ENCODE results near the gene TCEAL3.
"Not testable (repeated sequence)": the region's sequence is repeated elsewhere in the genome, so short reads cannot be mapped to it uniquely, and the experiment has no call there.

TCEAL3 gene

GRCh38 chrX:103637604-103638338 is 30.0 kb downstream of the TCEAL3 start:
- Histone ChIP-seq H2BK15ac (replicated peaks; ENCODE audit: low read depth) (no peak overlapping the region), H3K27ac (ENCODE audit: low read depth, low read length) (no peak overlapping the region), H2BK5ac (ENCODE audit: low read length) (no peak overlapping the region), H3K9ac (ENCODE audit: low read length) (no peak overlapping the region), H3K4me2 (ENCODE audit: low read length) (no peak overlapping the region), H3K79me2 (ENCODE audit: control insufficient read depth, insufficient read depth, low read length) (no peaks in the 10 kb centered on the region), H3K36me3 (ENCODE audit: control insufficient read depth, insufficient read depth, low read length) (no peaks in the 10 kb centered on the region), H3K79me1 (ENCODE audit: low read length) (no peaks in the 10 kb centered on the region), H3K23ac (ENCODE audit: low read length) (no peak overlapping the region), H3K4me1 (ENCODE audit: control insufficient read depth, low read depth, low read length) (no peaks in the 10 kb centered on the region), H4K5ac (ENCODE audit: low read length) (no peak overlapping the region), H2AK5ac (ENCODE audit: low read length) (no peak overlapping the region), H3K27me3 (ENCODE audit: insufficient read depth, low read length, poor library complexity) (no peaks in the 10 kb centered on the region), H3K4me3 (ENCODE audit: low read length) (no peak overlapping the region), H3K18ac (ENCODE audit: low read length) (no peak overlapping the region), H3K56ac (ENCODE audit: low read length) (no peak overlapping the region), H3K4ac (ENCODE audit: low read depth, low read length) (no peak overlapping the region), H2BK120ac (ENCODE audit: low read depth, low read length) (no peak overlapping the region), H4K8ac (ENCODE audit: low read depth, low read length) (no peak overlapping the region)
- no peak for DNase-seq
- WGBS (ENCODE audit: extremely low coverage, insufficient coverage, low lambda C conversion rate), result no CpG with 5 or more reads among the region's 2 CpGs

DNA sequence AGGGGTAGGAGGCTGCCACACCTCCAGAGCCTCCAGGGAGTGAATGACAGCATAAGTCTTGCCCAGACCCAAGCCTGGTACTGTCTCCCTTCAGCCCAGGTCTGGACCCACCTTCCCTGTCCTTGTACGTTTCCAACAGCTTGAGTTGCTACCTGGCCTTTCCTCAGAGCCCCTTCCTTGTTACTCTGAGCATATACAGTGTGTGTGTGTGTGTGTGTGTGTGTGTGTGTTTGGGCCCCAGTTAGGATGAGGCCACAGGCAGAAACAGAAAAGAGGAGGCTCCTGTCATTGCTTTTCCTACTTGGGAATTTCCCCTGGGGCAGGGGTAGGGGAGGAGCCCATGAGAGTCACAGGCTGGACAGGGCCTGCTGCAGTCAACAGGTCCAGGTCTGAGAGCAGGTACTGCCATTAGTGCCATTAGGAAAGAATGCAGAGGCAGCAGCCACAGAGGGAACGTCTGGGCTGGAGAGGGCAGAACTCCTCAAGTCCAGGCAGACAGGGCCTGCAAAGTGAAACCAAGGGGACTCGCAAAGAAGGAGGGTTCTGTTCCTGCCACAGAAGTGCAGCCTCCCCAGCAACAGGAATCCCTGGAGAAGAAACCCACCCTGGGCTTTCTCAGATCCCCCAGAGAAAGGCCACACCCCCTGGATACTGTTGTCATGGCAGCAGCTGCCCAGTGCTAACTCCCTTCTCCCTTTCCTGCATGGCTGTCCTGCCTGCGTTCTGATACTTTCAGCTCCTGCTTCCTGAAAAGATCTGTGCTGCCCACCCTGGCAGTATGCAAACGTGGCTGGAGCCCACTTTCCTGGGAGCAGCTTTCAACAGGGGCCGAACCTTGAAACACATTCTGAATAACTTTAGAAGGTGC is 30.9 kb downstream of the TCEAL3 start:
- not testable (repeated sequence) for H3K4me3 ChIP-seq (ENCODE audit: low read length); H3K27ac ChIP-seq (ENCODE audit: low read depth, low read length)
- DNase-seq, result peak; percentile 54

GRCh38 chrX:103640401-103641155 is 32.8 kb downstream of the TCEAL3 start:
- no peaks in the 10 kb centered on the region for H3K79me1 ChIP-seq (ENCODE audit: low read length)
- no peak overlapping the region for H3K4ac ChIP-seq (ENCODE audit: low read depth, low read length)
- H4K5ac ChIP-seq (ENCODE audit: low read length), result no peak overlapping the region
- H3K4me1 ChIP-seq (ENCODE audit: control insufficient read depth, low read depth, low read length), result no peaks in the 10 kb centered on the region
- no peak overlapping the region for H3K18ac ChIP-seq (ENCODE audit: low read length)
- H2BK5ac ChIP-seq (ENCODE audit: low read length), result no peak overlapping the region
- H4K8ac ChIP-seq (ENCODE audit: low read depth, low read length), result no peak overlapping the region
- no peak overlapping the region for H2AK5ac ChIP-seq (ENCODE audit: low read length)
- DNase-seq, result no peak
- no peak overlapping the region for H2BK120ac ChIP-seq (ENCODE audit: low read depth, low read length)
- H3K56ac ChIP-seq (ENCODE audit: low read length), result no peak overlapping the region
- no peak overlapping the region for H3K27ac ChIP-seq (ENCODE audit: low read depth, low read length)
- no peak overlapping the region for H3K4me3 ChIP-seq (ENCODE audit: low read length)
- no peaks in the 10 kb centered on the region for H3K79me2 ChIP-seq (ENCODE audit: control insufficient read depth, insufficient read depth, low read length)
- H3K4me2 ChIP-seq (ENCODE audit: low read length), result no peak overlapping the region
- no peak overlapping the region for H2BK15ac ChIP-seq (replicated peaks; ENCODE audit: low read depth)
- no peak overlapping the region for H3K23ac ChIP-seq (ENCODE audit: low read length)
- no CpG with 5 or more reads among the region's 4 CpGs for WGBS (ENCODE audit: extremely low coverage, insufficient coverage, low lambda C conversion rate)
- no peaks in the 10 kb centered on the region for H3K36me3 ChIP-seq (ENCODE audit: control insufficient read depth, insufficient read depth, low read length)
- H3K9ac ChIP-seq (ENCODE audit: low read length), result no peak overlapping the region
- no peaks in the 10 kb centered on the region for H3K27me3 ChIP-seq (ENCODE audit: insufficient read depth, low read length, poor library complexity)

More for the DNA sequence above, 30.9 kb downstream of the TCEAL3 start:
- H3K4me1 ChIP-seq (ENCODE audit: control insufficient read depth, low read depth, low read length); H2BK15ac ChIP-seq (replicated peaks; ENCODE audit: low read depth); H4K8ac ChIP-seq (ENCODE audit: low read depth, low read length); H3K79me2 ChIP-seq (ENCODE audit: control insufficient read depth, insufficient read depth, low read length); H2BK5ac ChIP-seq (ENCODE audit: low read length); H2BK120ac ChIP-seq (ENCODE audit: low read depth, low read length); H4K5ac ChIP-seq (ENCODE audit: low read length); H3K4ac ChIP-seq (ENCODE audit: low read depth, low read length); H3K79me1 ChIP-seq (ENCODE audit: low read length); H3K9ac ChIP-seq (ENCODE audit: low read length); H3K23ac ChIP-seq (ENCODE audit: low read length); H3K56ac ChIP-seq (ENCODE audit: low read length); H3K36me3 ChIP-seq (ENCODE audit: control insufficient read depth, insufficient read depth, low read length); H2AK5ac ChIP-seq (ENCODE audit: low read length); H3K18ac ChIP-seq (ENCODE audit: low read length); H3K27me3 ChIP-seq (ENCODE audit: insufficient read depth, low read length, poor library complexity); H3K4me2 ChIP-seq (ENCODE audit: low read length): not testable (repeated sequence)
- WGBS (ENCODE audit: extremely low coverage, insufficient coverage, low lambda C conversion rate), result no CpG with 5 or more reads among the region's 6 CpGs

DNA sequence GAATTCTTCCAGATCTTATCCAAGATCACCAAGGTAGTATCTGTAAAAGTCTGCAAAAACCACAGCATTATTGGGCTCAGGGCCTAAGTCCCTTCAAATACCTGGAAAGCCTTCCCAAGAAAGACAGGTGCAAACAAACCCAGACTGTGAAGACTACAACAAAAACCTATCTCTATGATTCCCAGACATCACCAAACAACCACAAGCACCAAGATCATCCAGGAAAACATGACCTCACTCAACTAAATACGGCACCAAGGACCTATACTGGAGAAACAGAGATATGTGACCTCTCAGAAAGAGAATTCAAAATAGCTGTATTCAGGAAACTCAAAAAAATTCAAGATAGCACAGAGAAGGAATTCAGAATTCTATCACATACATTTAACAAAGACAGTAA is 36.4 kb downstream of the TCEAL3 start:
- Histone ChIP-seq H2AK5ac (ENCODE audit: low read length) (no peak overlapping the region), H3K4me2 (ENCODE audit: low read length) (no peak overlapping the region), H3K23ac (ENCODE audit: low read length) (no peak overlapping the region), H4K5ac (ENCODE audit: low read length) (no peak overlapping the region), H4K8ac (ENCODE audit: low read depth, low read length) (no peak overlapping the region), H3K56ac (ENCODE audit: low read length) (no peak overlapping the region), H3K27me3 (ENCODE audit: insufficient read depth, low read length, poor library complexity) (no peaks in the 10 kb centered on the region), H3K27ac (ENCODE audit: low read depth, low read length) (no peak overlapping the region), H2BK15ac (replicated peaks; ENCODE audit: low read depth) (no peak overlapping the region), H3K4ac (ENCODE audit: low read depth, low read length) (no peak overlapping the region), H2BK5ac (ENCODE audit: low read length) (no peak overlapping the region), H3K79me2 (ENCODE audit: control insufficient read depth, insufficient read depth, low read length) (no peaks in the 10 kb centered on the region), H3K18ac (ENCODE audit: low read length) (no peak overlapping the region), H3K4me1 (ENCODE audit: control insufficient read depth, low read depth, low read length) (no peaks in the 10 kb centered on the region), H3K9ac (ENCODE audit: low read length) (no peak overlapping the region), H3K4me3 (ENCODE audit: low read length) (no peak overlapping the region), H3K36me3 (ENCODE audit: control insufficient read depth, insufficient read depth, low read length) (no peaks in the 10 kb centered on the region), H2BK120ac (ENCODE audit: low read depth, low read length) (no peak overlapping the region), H3K79me1 (ENCODE audit: low read length) (no peaks in the 10 kb centered on the region)
- WGBS (ENCODE audit: extremely low coverage, insufficient coverage, low lambda C conversion rate), result no CpG with 5 or more reads among the region's 1 CpG
- no peak for DNase-seq

DNA sequence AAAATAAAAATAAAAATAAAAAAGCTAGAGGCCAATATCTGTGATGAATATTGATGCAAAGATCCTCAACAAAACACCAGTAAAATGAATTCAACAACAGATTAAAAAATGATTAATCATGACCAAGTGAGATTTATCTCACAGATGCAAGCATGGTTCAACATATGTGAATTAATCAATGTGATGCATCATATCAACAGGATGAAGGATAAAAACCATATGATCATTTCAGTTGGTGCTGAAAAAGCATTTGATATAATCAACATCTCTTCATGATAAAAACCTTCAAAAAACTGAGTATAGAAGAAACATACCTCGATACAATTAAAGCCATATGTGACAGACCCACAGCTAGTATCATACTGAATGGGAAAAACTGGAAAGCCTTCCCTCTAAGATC is 39.9 kb downstream of the TCEAL3 start:
- no CpG with 5 or more reads among the region's 1 CpG for WGBS (ENCODE audit: extremely low coverage, insufficient coverage, low lambda C conversion rate)
- Histone ChIP-seq H3K9ac (ENCODE audit: low read length) (no peak overlapping the region), H3K4me2 (ENCODE audit: low read length) (no peak overlapping the region), H3K18ac (ENCODE audit: low read length) (no peak overlapping the region), H3K27ac (ENCODE audit: low read depth, low read length) (no peak overlapping the region), H3K56ac (ENCODE audit: low read length) (no peak overlapping the region), H2AK5ac (ENCODE audit: low read length) (no peak overlapping the region), H2BK120ac (ENCODE audit: low read depth, low read length) (no peak overlapping the region), H3K23ac (ENCODE audit: low read length) (no peak overlapping the region), H4K5ac (ENCODE audit: low read length) (no peak overlapping the region), H2BK15ac (replicated peaks; ENCODE audit: low read depth) (no peak overlapping the region), H2BK5ac (ENCODE audit: low read length) (no peak overlapping the region), H3K79me1 (ENCODE audit: low read length) (no peaks in the 10 kb centered on the region), H3K4me3 (ENCODE audit: low read length) (no peak overlapping the region), H3K36me3 (ENCODE audit: control insufficient read depth, insufficient read depth, low read length) (no peaks in the 10 kb centered on the region), H3K79me2 (ENCODE audit: control insufficient read depth, insufficient read depth, low read length) (no peaks in the 10 kb centered on the region), H3K27me3 (ENCODE audit: insufficient read depth, low read length, poor library complexity) (no peaks in the 10 kb centered on the region), H4K8ac (ENCODE audit: low read depth, low read length) (no peak overlapping the region), H3K4ac (ENCODE audit: low read depth, low read length) (no peak overlapping the region), H3K4me1 (ENCODE audit: control insufficient read depth, low read depth, low read length) (no peaks in the 10 kb centered on the region)
- DNase-seq, result no peak

Measured in mesendoderm (in vitro differentiated cells).